GM13977 (cell line): ENCODE data around the gene ALKBH5.

Experiments used
- DNase-seq: peaks from one replicate; pipeline ENCODE4 v3.0.0; 2012; ENCODE audit warnings: low spot score
- in situ Hi-C: fragments of 300-500 bp; cut with MboI; formaldehyde crosslinking; loops from one replicate; pipeline ENCODE4 v1.12.0; 2022; ENCODE audit warnings: low sequenced_read_pairs, low pct_unique_long_range_greater_than_20kb, mixed read lengths, inconsistent platforms; ENCODE audit not compliant: unreplicated experiment
- TF ChIP-seq, protein P1 (sequence below): IDR thresholded peaks from 2 replicates; pipeline ENCODE4 v1.5.1; 2012; ENCODE audit warnings: mild to moderate bottlenecking, control low read depth; ENCODE audit not compliant: insufficient read depth; ENCODE audit errors: extremely low read depth, missing control alignments

The ALKBH5 gene

GRCh38 chr17:18161207-18162145 is 22.2 kb upstream of the ALKBH5 start:
- in situ Hi-C loops, result no loop called here
- peak; percentile 81 for DNase-seq
- TF ChIP-seq, protein P1, sequence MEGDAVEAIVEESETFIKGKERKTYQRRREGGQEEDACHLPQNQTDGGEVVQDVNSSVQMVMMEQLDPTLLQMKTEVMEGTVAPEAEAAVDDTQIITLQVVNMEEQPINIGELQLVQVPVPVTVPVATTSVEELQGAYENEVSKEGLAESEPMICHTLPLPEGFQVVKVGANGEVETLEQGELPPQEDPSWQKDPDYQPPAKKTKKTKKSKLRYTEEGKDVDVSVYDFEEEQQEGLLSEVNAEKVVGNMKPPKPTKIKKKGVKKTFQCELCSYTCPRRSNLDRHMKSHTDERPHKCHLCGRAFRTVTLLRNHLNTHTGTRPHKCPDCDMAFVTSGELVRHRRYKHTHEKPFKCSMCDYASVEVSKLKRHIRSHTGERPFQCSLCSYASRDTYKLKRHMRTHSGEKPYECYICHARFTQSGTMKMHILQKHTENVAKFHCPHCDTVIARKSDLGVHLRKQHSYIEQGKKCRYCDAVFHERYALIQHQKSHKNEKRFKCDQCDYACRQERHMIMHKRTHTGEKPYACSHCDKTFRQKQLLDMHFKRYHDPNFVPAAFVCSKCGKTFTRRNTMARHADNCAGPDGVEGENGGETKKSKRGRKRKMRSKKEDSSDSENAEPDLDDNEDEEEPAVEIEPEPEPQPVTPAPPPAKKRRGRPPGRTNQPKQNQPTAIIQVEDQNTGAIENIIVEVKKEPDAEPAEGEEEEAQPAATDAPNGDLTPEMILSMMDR, result no peak

GRCh38 chr17:18163547-18163946 is 20.1 kb upstream of the ALKBH5 start:
- no peak for DNase-seq
- in situ Hi-C loops, result no loop called here
- TF ChIP-seq, protein P1, result no peak

GRCh38 chr17:18166894-18167293 is 16.7 kb upstream of the ALKBH5 start:
- in situ Hi-C loops, result no loop called here
- TF ChIP-seq, protein P1, result peak; percentile 44
- DNase-seq, result no peak

DNA sequence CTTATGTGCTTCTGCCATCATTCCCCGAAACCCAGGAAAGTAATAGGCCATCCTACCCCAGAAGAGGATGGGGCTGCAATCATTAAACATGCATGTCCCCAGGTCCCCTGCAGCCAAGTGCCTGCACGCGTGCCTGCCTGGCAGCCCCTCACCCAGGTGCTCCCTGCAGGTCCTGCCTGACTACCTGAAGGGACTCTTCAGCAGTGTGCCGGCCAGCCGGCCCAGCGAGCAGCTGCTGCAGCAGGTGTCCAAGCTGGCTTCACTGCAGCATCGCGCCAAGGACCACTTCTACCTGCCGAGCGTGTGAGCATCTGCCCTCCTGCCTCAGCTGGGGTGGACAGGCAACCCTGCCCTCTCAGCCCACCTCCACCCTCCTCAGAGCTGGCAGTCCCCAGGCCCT is 16.2 kb upstream of the ALKBH5 start:
- in situ Hi-C loops, result no loop called here
- no peak for DNase-seq
- TF ChIP-seq, protein P1, result no peak

DNA sequence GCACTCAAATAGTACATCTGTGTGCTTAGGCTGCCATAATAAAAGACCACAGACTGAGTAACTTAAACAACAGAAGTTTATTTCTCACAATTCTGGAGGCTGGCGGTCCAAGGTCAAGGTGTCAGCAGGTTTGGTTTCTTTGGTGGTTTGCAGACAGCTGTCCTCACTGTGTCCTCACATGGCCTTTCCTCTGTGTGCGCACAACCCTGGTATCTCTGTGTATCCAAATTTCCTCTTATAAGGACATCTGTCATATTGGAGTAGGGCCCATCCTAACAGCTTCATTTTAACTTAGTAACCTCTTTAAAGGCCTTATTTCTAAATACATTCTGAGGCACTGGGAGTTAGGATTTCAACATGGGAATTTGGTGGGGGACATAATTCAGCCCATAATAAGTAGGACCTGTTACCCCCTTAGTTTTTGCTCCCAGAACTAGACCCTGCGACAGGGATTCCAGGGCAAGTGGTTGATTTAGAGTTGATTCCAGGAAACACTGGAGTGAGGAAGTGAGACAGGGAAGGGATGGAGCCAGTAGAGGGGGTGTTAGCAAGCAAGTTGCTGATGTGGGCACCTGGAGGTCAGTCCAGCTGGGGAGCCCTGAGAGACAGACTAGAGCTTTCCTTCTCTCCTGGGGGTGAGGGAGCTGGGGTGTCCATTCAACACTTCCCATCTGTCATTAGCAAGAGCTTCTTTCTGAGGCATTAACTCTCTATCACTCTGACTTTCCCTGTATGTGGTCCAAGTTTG is 10.9 kb upstream of the ALKBH5 start:
- in situ Hi-C loops, result no loop called here
- TF ChIP-seq, protein P1, result no peak
- DNase-seq, result no peak

GRCh38 chr17:18173740-18174139 is 9.9 kb upstream of the ALKBH5 start:
- no peak for DNase-seq
- TF ChIP-seq, protein P1, result no peak
- in situ Hi-C loops, result no loop called here
